HL-60 (cell line): ENCODE data around the gene TCF25.

Source experiments
- DNase-seq, 2 experiments: peaks; one replicate each; pipeline ENCODE4 v3.0.0-alpha.2; 2010 to 2020; ENCODE audit warnings: low read depth in 1 of 2, low spot score in 1 of 2
- H3K27ac ChIP-seq: fragments of 250-450 bp; sonication (Bioruptor Pico); replicated peaks from 2 replicates; pipeline ENCODE4 v1.5.1; 2020; ENCODE audit warnings: mild to moderate bottlenecking, moderate library complexity
- H3K27me3 ChIP-seq: fragments of 250-450 bp; sonication (Bioruptor Pico); 2 replicates; pipeline ENCODE4 v1.5.1; 2021; ENCODE audit warnings: mild to moderate bottlenecking, moderate library complexity; ENCODE audit not compliant: insufficient read depth, poor library complexity, severe bottlenecking
- H3K4me3 ChIP-seq: replicated peaks from 2 replicates; pipeline ENCODE4 v1.5.1; 2011; ENCODE audit warnings: mild to moderate bottlenecking, control low read depth, low read length; ENCODE audit not compliant: insufficient read depth
- CTCF ChIP-seq: IDR thresholded peaks from one replicate; pipeline ENCODE4 v1.5.1; 2011; ENCODE audit warnings: low read length, control low read depth, inconsistent platforms; ENCODE audit not compliant: insufficient read depth
- GABPA ChIP-seq: IDR thresholded peaks from 2 replicates; pipeline ENCODE4 v1.6.1; 2012; ENCODE audit warnings: low read depth
- POLR2AphosphoS5 ChIP-seq: IDR thresholded peaks from 2 replicates; pipeline ENCODE4 v1.6.1; 2012; ENCODE audit warnings: low read depth
- REST ChIP-seq: IDR thresholded peaks from 2 replicates; pipeline ENCODE4 v1.6.1; 2012; ENCODE audit warnings: low read depth; ENCODE audit not compliant: insufficient replicate concordance
- SPI1 ChIP-seq: IDR thresholded peaks from 2 replicates; pipeline ENCODE4 v1.6.1; 2012; ENCODE audit warnings: low read depth, mild to moderate bottlenecking, borderline replicate concordance

TCF25 gene

DNA sequence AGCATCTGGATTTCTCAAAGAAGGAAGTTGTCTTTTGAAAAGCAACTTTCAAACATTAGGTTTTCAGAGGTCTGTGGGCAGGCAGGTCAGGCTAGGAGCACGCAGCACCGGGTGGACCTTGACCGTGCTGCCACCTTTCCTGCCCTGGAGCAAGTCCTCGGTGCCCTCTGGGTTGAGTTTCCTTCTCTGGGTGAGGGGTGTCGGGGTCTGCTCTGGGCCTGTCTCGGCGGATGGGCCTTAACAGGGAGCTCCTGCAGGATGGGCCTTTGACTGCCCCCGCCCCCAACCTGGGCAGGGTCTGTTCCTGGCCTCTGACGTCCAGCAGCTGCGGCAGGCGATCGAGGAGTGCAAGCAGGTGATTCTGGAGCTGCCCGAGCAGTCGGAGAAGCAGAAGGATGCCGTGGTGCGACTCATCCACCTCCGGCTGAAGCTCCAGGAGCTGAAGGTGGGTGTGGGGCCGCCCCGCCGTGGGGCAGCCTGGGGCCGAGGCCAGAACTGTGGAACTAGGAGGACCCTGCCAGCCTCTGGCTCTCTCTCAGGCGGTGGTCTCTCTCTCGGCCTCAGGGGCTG lies 83.9 kb downstream of the TCF25 start:
- TF ChIP-seq REST: no peak
- TF ChIP-seq SPI1: no peak; the same call in 1 of the 2 replicates
- no peak for TF ChIP-seq POLR2AphosphoS5
- TF ChIP-seq CTCF: no peak
- no peak for TF ChIP-seq GABPA
- H3K27ac ChIP-seq: peak overlapping the region; percentile 82
- peak overlapping the region; percentile 31 for H3K4me3 ChIP-seq
- no peak for DNase-seq
- no peaks in the 10 kb centered on the region for H3K27me3 ChIP-seq

DNA sequence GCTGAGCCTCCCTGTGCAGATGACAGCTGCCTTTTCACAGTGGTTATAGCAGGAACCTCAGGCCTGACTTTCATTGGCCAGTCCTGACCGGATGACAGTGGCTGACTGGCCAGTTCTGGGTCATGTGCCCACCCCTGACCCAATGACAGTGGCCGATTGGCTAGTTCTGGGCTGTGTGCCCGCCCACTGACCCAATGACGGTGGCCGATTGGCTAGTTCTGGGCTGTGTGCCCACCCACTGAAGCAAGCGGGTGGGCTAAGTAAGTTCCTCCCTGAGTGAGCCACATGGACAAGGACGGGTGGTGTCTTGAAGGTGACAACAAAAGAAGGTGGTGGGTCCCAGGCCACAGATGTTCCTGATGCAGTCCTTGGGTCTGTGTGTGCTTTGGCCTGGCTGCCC lies 84.7 kb downstream of the TCF25 start:
- TF ChIP-seq GABPA (no peak), REST (no peak), POLR2AphosphoS5 (no peak), SPI1 (no peak), CTCF (no peak)
- H3K27ac ChIP-seq: peak overlapping the region; percentile 82
- 0 out of 2 replicates have a peak overlapping the region, but pooled peaks have one; percentile 31 for H3K4me3 ChIP-seq
- DNase-seq: peak in 1 of 2 experiments; percentile 34
- H3K27me3 ChIP-seq: no peaks in the 10 kb centered on the region

- no peak overlapping the region for H3K4me3 ChIP-seq
- no peak overlapping the region for H3K27ac ChIP-seq
- H3K27me3 ChIP-seq: no peaks in the 10 kb centered on the region
- DNase-seq: no peak
- no peak for TF ChIP-seq SPI1
- no peak for TF ChIP-seq CTCF
- no peak for TF ChIP-seq REST
- TF ChIP-seq POLR2AphosphoS5: no peak
These were observed 85.2 kb downstream of the TCF25 start for GRCh38 chr16:89958596-89958995.
